AG09319 (cell line): Measurements from ENCODE around the gene VANGL1.
A peak's percentile ranks its signal among the peaks of the same experiment; 100 is the strongest.

Experiments used
- DNase-seq: peaks from one replicate; pipeline ENCODE4 v3.0.0-alpha.2; 2010; ENCODE audit warnings: low read depth; ENCODE audit errors: extremely low read depth
- TF ChIP-seq, protein P1 (sequence below): IDR thresholded peaks from 2 replicates; pipeline ENCODE4 v1.5.1; 2011; ENCODE audit warnings: low read depth, mild to moderate bottlenecking, inconsistent platforms, low read length, moderate library complexity

VANGL1 gene

DNA sequence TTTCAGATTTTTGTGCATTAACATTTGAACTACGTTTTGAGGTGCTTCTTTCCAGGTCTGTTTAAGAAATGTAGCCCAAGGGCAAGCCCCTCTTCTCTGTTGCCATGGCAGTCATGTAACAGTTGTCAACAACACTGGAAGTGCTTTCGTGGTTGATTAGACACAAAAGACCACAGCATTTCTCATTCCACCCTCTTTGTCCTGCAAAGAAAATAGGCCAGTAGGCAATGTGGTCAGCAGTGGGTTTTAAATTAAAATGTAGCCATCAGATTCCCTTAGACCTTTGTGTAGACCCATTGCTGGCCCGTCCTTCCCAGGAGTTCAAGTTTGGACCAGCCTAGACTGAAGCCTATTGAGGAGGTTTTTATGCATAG is 35.4 kb downstream of the VANGL1 start:
- TF ChIP-seq, protein P1, sequence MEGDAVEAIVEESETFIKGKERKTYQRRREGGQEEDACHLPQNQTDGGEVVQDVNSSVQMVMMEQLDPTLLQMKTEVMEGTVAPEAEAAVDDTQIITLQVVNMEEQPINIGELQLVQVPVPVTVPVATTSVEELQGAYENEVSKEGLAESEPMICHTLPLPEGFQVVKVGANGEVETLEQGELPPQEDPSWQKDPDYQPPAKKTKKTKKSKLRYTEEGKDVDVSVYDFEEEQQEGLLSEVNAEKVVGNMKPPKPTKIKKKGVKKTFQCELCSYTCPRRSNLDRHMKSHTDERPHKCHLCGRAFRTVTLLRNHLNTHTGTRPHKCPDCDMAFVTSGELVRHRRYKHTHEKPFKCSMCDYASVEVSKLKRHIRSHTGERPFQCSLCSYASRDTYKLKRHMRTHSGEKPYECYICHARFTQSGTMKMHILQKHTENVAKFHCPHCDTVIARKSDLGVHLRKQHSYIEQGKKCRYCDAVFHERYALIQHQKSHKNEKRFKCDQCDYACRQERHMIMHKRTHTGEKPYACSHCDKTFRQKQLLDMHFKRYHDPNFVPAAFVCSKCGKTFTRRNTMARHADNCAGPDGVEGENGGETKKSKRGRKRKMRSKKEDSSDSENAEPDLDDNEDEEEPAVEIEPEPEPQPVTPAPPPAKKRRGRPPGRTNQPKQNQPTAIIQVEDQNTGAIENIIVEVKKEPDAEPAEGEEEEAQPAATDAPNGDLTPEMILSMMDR = no peak
- no peak for DNase-seq

- DNase-seq = no peak
- TF ChIP-seq, protein P1 = no peak
Observed at GRCh38 chr1:115677565-115677964, 35.8 kb downstream of the VANGL1 start.

GRCh38 chr1:115678141-115678540 is 36.4 kb downstream of the VANGL1 start:
- no peak for DNase-seq
- TF ChIP-seq, protein P1 = no peak

GRCh38 chr1:115679141-115679611 is 37.4 kb downstream of the VANGL1 start:
- peak; percentile 20 for DNase-seq
- TF ChIP-seq, protein P1 = no peak

DNA sequence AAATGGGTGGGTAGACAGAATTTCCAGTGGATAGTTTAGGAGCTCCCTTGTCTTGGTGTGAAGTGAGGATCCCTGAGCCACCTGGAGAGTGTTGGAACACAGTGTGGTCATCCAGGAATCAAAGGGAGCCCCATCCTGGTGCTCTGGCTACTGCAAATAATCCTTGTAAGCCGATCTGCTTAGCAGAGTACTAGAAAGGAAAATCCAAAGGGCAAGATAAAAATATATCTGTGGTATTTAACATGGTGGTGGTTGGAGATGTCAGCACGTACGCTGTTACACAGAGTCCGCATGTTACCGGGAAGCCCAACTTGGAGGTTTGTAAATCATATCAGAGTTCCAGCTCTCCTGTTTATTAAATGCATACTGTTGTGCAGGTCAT is 39.0 kb downstream of the VANGL1 start:
- DNase-seq = no peak
- TF ChIP-seq, protein P1 = no peak

DNA sequence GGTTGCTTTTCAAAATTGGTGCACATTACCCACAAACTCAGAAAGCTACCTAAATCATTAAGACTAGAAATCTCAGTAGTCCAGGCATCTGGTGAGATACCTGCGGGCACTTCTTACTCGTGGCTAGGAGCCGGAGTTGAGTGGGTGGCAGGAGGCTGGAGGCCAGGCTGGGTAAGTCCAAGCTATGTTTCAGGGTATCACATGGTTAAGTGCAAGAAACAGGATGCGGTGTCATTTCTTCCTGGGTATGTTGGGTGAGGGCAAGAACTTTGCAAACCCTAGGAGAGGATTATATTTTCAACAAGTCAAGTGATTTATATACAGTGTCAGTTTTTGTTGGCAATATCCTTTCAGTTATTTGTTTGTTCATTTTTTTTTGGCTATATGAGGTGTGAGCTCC is 41.0 kb downstream of the VANGL1 start:
- TF ChIP-seq, protein P1 = no peak
- DNase-seq = no peak

DNA sequence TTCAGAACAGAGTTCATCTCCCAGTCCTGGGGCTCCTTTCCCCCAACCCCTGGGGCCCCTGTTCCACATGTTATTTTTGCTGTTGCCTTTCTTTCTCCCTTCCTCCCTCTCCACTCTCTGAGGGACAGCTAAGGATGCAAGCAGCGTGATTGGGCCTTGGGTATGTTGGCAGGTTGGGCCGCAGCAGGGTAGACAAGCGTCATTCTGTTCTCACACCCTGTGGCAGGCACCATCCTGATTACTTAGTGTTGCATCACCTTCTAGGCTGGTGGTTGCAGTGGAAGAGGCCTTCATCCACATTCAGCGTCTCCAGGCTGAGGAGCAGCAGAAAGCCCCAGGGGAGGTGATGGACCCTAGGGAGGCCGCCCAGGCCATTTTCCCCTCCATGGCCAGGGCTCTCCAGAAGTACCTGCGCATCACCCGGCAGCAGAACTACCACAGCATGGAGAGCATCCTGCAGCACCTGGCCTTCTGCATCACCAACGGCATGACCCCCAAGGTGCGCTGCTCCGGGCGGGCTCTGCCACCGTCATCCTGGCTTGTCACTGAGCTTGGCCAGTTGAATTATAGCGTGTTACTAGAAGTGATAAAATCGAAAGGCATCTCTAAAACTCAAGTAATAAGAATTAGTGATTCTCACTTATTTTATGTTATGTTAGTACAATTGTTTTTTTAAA is 43.4 kb downstream of the VANGL1 start:
- no peak for DNase-seq
- TF ChIP-seq, protein P1 = no peak
